Ovary (tissue), 3 donors: Measurements from ENCODE around the gene KIF21A.

Source experiments
- EP300 ChIP-seq: sonication (generic); formaldehyde crosslinking; IDR thresholded peaks from one replicate; pipeline ENCODE4 v1.6.1; 2017; ENCODE audit warnings: antibody characterized with exemption
- POLR2A ChIP-seq: fragments of 450-650 bp; IDR thresholded peaks from one replicate; pipeline ENCODE4 v1.6.1; 2017; ENCODE audit warnings: antibody characterized with exemption, mild to moderate bottlenecking, moderate library complexity
- TF ChIP-seq, protein P1 (sequence below), 3 donors: fragments of 450-650 bp in 2 of 3; fragments of 200-600 bp in 1 of 3; IDR thresholded peaks; one replicate each; pipeline versions ENCODE4 v1.5.1 to v1.8.0; 2016 to 2022; ENCODE audit warnings: antibody characterized with exemption in 3 of 3, mild to moderate bottlenecking in 1 of 3
- donor health status: DM: no; HTN: no; CAD: no.

DNA sequence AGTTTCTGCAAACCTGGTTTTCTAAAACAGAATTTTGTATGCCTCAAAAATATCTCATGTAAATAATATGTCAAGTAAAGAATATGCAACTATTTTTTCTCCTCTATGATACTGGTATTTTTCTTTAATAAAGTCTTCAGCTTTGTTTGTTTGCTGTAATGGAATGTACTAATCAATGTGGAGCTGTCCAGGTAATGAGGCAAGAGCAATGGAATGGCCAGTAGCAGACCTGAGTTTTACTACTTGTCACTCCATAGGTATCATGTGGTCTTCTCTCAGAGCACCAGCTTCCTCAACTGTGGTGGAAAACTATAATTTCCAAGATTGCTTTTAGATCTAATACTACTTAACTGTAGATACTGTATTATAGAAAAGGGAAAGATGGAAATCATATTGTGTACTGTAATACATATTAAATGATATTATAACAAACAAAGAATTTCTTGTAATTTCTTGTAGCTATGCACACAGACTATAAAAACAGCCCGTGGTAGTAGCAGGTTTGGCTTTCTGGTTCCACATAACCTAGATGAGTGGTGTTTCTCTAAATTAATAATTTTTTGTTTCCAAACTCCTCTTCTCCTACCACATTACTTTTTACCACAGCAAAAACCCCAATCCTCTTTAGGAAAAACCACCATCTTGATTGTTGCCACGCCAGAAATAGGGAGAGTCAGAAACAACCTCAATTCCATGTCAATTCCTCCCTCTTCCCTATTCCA, 70.6 kb downstream of the KIF21A start:
- TF ChIP-seq, protein P1, sequence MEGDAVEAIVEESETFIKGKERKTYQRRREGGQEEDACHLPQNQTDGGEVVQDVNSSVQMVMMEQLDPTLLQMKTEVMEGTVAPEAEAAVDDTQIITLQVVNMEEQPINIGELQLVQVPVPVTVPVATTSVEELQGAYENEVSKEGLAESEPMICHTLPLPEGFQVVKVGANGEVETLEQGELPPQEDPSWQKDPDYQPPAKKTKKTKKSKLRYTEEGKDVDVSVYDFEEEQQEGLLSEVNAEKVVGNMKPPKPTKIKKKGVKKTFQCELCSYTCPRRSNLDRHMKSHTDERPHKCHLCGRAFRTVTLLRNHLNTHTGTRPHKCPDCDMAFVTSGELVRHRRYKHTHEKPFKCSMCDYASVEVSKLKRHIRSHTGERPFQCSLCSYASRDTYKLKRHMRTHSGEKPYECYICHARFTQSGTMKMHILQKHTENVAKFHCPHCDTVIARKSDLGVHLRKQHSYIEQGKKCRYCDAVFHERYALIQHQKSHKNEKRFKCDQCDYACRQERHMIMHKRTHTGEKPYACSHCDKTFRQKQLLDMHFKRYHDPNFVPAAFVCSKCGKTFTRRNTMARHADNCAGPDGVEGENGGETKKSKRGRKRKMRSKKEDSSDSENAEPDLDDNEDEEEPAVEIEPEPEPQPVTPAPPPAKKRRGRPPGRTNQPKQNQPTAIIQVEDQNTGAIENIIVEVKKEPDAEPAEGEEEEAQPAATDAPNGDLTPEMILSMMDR (IDR thresholded peaks at IDR 0.05), result no peak
- TF ChIP-seq POLR2A (no peak), EP300 (no peak)
